GM18907 (cell line): Measurements from ENCODE around the gene PIP5K1C.

Source experiments
- ATAC-seq: cut with Tn5 transposase; IDR thresholded peaks from one replicate; pipeline ENCODE4 v1.9.1; 2021; ENCODE audit warnings: mild to moderate bottlenecking, moderate library complexity; ENCODE audit not compliant: unreplicated experiment

The PIP5K1C gene

GRCh38 chr19:3695986-3696659, 4.1 kb downstream of the PIP5K1C start:
- no peak for ATAC-seq

DNA sequence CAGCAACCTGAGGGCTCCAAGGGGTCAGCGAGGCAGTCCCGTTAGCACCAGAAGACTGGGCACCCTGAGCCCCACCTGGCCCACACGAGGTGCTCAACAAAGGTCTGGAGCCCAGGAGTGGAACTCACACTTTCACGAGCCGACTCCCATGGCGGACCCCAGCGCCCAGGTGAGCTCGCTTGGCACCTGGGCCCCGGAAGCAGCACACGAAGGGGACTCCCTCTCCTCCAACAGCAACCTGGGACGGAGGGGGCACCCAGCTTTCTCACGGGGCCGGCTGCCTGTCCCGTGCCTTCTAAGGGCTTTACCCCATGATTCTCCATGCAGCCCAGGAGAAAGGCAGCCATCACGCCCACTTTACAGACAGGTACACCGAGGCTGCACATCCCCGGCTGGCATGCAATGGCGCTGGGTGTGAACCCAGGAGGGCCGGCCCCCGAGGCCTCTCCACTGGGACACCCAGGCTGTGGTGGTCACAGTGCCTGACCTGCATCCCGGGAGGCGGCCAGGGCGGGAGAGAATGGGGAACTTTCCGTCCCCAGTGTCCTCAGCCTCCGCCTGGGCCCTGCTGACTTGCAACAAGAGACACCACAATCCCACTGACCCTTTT, 5.0 kb downstream of the PIP5K1C start:
- no peak for ATAC-seq

DNA sequence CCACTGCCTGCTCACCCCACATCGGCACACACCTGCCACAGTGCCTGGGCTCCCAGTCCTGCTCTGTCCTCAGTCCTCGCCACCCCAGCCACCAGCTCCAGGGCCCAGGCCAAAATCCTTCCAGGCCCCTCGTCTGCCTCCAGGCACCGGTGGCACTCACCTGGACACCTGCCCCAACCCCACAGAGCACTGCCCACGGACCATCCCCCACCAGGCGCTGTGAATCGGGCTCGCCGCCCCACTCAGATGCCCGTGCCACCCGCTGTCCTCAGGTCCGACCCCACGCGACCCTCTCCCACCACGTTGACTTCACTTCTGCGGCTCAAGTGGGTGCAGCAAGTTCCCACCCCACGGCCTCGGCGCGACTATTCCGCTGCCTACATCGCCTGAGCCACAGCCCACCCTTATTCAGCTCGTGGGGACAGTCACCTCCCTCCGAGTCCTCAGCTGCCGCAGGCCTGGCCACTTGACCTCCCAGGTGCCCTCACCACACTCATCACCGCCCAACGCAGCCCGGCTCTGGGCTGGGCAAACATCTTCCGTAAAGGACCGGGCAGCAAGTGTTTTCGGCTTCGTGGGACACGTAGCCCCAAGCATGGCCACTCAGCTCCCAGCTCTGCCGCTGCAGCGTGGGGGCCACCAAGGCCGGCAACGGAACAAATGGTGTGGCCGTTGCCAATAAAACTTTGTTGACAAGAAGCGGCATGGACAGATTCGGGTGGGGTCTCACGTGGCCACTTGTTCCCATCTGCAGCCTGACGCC, 5.7 kb downstream of the PIP5K1C start:
- ATAC-seq: no peak

DNA sequence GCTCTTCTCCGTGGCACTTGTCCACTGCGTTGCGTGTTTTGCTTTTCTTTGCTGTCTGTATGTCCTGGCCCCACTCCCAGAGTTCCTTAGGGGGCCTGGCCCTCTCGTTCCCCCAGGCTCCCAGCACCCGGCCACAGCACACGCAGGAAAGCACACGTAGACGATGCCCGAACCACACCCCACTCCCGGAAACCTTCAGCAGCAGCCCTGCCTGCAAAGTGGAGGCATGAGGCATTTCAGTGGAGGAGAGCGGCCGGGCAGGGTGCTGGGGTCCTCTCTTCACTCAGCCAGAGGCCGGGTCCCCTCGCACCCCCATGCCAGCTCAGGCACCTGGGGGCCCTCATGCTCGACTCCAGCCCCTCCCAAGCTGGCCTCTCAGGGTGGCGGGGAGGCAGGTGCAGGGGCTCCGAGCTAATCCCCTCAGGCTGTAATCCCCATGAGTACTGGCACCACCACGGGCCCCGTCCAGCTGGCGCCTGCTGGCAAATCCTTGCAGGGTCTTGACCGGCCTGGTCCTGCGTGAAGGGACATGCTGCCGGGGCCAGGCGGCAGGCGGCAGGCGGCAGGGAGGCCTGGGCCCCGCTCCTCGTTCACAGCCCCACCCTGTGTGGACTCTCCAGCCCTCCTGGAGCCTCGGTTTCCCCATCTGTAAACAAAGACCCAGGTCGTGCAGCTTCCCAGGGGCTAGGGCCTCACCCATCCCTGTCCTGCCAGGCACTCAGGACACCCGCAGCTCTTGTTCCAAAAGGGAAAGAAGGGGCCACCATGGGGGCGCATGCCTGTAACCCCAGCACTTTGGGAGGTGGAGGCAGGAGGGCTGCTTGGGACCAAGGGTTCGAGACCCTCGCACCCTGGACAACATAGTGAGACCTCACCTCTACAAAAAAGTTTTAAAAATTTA, 7.0 kb downstream of the PIP5K1C start:
- ATAC-seq: no peak

GRCh38 chr19:3692141-3693024, 7.9 kb downstream of the PIP5K1C start:
- no peak for ATAC-seq

GRCh38 chr19:3691726-3692125, 8.5 kb downstream of the PIP5K1C start:
- no peak for ATAC-seq

- ATAC-seq: no peak
Observed at GRCh38 chr19:3691372-3691716, 8.9 kb downstream of the PIP5K1C start.

- ATAC-seq: no peak
Observed at GRCh38 chr19:3690551-3691371, 9.5 kb downstream of the PIP5K1C start.

GRCh38 chr19:3687774-3688706, 12.2 kb downstream of the PIP5K1C start:
- ATAC-seq: no peak

- ATAC-seq: no peak
Observed at GRCh38 chr19:3687393-3687773, 12.9 kb downstream of the PIP5K1C start.

DNA sequence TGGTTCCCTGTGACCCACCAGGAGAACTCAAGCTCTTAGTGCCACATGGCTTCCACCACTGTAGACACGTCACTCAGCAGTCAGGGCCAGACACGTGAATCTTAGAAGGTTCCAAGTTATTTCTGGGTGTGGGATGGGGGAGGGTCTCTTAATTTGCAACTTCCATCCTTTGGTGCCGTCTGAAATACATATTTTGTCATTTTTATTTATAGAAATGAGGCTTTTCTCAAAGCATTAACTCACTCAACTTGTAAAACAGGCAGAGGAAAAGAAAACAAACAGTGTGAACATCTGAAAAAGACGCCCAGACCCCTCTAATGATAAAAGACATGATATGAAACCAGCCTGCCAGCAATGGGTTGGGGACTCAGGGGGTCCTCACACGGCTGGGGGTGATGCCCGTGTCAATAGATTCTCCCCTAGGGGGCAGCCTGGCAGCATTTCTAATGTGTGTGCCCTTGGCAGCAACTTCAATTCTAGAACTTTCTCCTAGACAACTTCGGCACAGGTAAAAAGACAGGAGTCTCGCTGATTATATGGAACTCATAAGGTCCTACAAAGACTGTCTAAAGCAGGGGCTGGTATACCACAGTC, 15.4 kb downstream of the PIP5K1C start:
- ATAC-seq: no peak

- ATAC-seq: no peak
Observed at GRCh38 chr19:3684054-3684816, 16.0 kb downstream of the PIP5K1C start.

GRCh38 chr19:3683405-3684053, 16.7 kb downstream of the PIP5K1C start:
- ATAC-seq: no peak

- no peak for ATAC-seq
Observed at GRCh38 chr19:3682741-3683404, 17.4 kb downstream of the PIP5K1C start.

- ATAC-seq: no peak
Observed at GRCh38 chr19:3682286-3682685, 18.0 kb downstream of the PIP5K1C start.

GRCh38 chr19:3680939-3681338, 19.3 kb downstream of the PIP5K1C start:
- no peak for ATAC-seq
